WTC11 (cell line): ENCODE results near the gene ARPC2. TPM values are rescaled to one million over a fixed set of nuclear protein-coding genes. Genes with fewer than 3 reads are reported as not detected.
A peak's percentile ranks its signal among the peaks of the same experiment; 100 is the strongest.

Source experiments
- CTCF ChIP-seq: fragments of 200-600 bp; IDR thresholded peaks from 2 replicates; pipeline ENCODE4 v1.8.0; 2022; ENCODE audit warnings: antibody characterized with exemption
- ETV6 ChIP-seq: sonication (generic); formaldehyde crosslinking; IDR thresholded peaks from 2 replicates; pipeline ENCODE4 v1.8.1; 2022; ENCODE audit warnings: mild to moderate bottlenecking, missing genetic modification reagents
- FOXJ3 ChIP-seq: sonication (generic); formaldehyde crosslinking; IDR thresholded peaks from 2 replicates; pipeline ENCODE4 v1.9.0; 2021; ENCODE audit warnings: missing genetic modification reagents, mild to moderate bottlenecking, borderline replicate concordance
- FOXP4 ChIP-seq: sonication (generic); formaldehyde crosslinking; IDR thresholded peaks from 2 replicates; pipeline ENCODE4 v1.8.0; 2022; ENCODE audit warnings: mild to moderate bottlenecking, missing genetic modification reagents
- GRHL2 ChIP-seq: fragments of 250-450 bp; sonication (Bioruptor Pico); IDR thresholded peaks from 2 replicates; pipeline ENCODE4 v1.8.0; 2022; ENCODE audit warnings: mild to moderate bottlenecking, moderate library complexity; ENCODE audit not compliant: insufficient replicate concordance, severe bottlenecking
- HMGXB4 ChIP-seq: sonication (generic); formaldehyde crosslinking; IDR thresholded peaks from 2 replicates; pipeline ENCODE4 v1.8.1; 2023; ENCODE audit warnings: mild to moderate bottlenecking, moderate library complexity, missing genetic modification reagents
- KAT7 ChIP-seq: sonication (generic); formaldehyde crosslinking; IDR thresholded peaks from 2 replicates; pipeline ENCODE4 v1.8.1; 2023; ENCODE audit warnings: missing genetic modification reagents, mild to moderate bottlenecking, borderline replicate concordance
- NFYB ChIP-seq: sonication (generic); formaldehyde crosslinking; conservative IDR thresholded peaks from 2 replicates; pipeline ENCODE4 v1.8.0; 2022; ENCODE audit warnings: low read depth, missing genetic modification reagents
- PRRX2 ChIP-seq: fragments of 250-450 bp; sonication (Bioruptor Pico); IDR thresholded peaks from 2 replicates; pipeline ENCODE4 v1.8.0; 2021; ENCODE audit warnings: mild to moderate bottlenecking
- RORB ChIP-seq: fragments of 250-450 bp; sonication (Bioruptor Pico); IDR thresholded peaks from 2 replicates; pipeline ENCODE4 v1.9.0; 2021; ENCODE audit warnings: mild to moderate bottlenecking
- ZNF121 ChIP-seq: sonication (generic); formaldehyde crosslinking; IDR thresholded peaks from 2 replicates; pipeline ENCODE4 v1.8.0; 2023; ENCODE audit warnings: missing genetic modification reagents
- ZNF138 ChIP-seq: sonication (generic); formaldehyde crosslinking; conservative IDR thresholded peaks from 2 replicates; pipeline ENCODE4 v1.8.1; 2022; ENCODE audit warnings: mild to moderate bottlenecking, moderate library complexity, missing genetic modification reagents
- ZNF423 ChIP-seq: fragments of 250-450 bp; sonication (Bioruptor Pico); IDR thresholded peaks from 2 replicates; pipeline ENCODE4 v2.1.2; 2022; ENCODE audit warnings: mild to moderate bottlenecking, moderate library complexity
- ZNF671 ChIP-seq: fragments of 250-450 bp; sonication (Bioruptor Pico); IDR thresholded peaks from 2 replicates; pipeline ENCODE4 v1.8.0; 2021; ENCODE audit warnings: mild to moderate bottlenecking
- total RNA-seq: library from RNA; stranded (reverse); gene quantifications from 3 replicates; pipeline ENCODE4 v1.2.3, GENCODE V29; 2021
- TF ChIP-seq, protein P1 (sequence below): sonication (generic); formaldehyde crosslinking; IDR thresholded peaks from 2 replicates; pipeline ENCODE4 v1.8.0; 2022; ENCODE audit warnings: mild to moderate bottlenecking, missing genetic modification reagents
- TF ChIP-seq, protein P2 (sequence below): sonication (generic); formaldehyde crosslinking; IDR thresholded peaks from 2 replicates; pipeline ENCODE4 v1.8.1; 2023; ENCODE audit warnings: mild to moderate bottlenecking, missing genetic modification reagents
- TF ChIP-seq, protein P3 (sequence below): sonication (generic); formaldehyde crosslinking; IDR thresholded peaks from 2 replicates; pipeline ENCODE4 v1.8.1; 2023; ENCODE audit warnings: mild to moderate bottlenecking, missing genetic modification reagents, moderate library complexity
- TF ChIP-seq, protein P4 (sequence below): sonication (generic); formaldehyde crosslinking; IDR thresholded peaks from 2 replicates; pipeline ENCODE4 v1.8.0; 2023; ENCODE audit warnings: mild to moderate bottlenecking, missing genetic modification reagents

Gene ARPC2
- total RNA-seq, 1 experiment from 2014 or later: 184 TPM

GRCh38 chr2:218269900-218270720 lies 53.1 kb downstream of the ARPC2 start, which contains the start of the genes AAMP and PNKD (continued):
- no peak for TF ChIP-seq FOXJ3 (CRISPR knock-in tag)
- TF ChIP-seq KAT7: 0 out of 2 replicates have a peak, but pooled peaks have one; percentile 8
- TF ChIP-seq ZNF121 (CRISPR knock-in tag): no peak
- TF ChIP-seq CTCF: no peak
- no peak for TF ChIP-seq GRHL2 (CRISPR knock-in tag)
- TF ChIP-seq, protein P1, sequence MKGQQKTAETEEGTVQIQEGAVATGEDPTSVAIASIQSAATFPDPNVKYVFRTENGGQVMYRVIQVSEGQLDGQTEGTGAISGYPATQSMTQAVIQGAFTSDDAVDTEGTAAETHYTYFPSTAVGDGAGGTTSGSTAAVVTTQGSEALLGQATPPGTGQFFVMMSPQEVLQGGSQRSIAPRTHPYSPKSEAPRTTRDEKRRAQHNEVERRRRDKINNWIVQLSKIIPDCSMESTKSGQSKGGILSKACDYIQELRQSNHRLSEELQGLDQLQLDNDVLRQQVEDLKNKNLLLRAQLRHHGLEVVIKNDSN: peak; percentile 62; the same call in 1 of the 2 replicates
- no peak for TF ChIP-seq ZNF423 (CRISPR knock-in tag)
- no peak for TF ChIP-seq ZNF671 (CRISPR knock-in tag)
- TF ChIP-seq, protein P2, sequence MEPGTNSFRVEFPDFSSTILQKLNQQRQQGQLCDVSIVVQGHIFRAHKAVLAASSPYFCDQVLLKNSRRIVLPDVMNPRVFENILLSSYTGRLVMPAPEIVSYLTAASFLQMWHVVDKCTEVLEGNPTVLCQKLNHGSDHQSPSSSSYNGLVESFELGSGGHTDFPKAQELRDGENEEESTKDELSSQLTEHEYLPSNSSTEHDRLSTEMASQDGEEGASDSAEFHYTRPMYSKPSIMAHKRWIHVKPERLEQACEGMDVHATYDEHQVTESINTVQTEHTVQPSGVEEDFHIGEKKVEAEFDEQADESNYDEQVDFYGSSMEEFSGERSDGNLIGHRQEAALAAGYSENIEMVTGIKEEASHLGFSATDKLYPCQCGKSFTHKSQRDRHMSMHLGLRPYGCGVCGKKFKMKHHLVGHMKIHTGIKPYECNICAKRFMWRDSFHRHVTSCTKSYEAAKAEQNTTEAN (CRISPR knock-in tag): no peak
- no peak; the same call in 1 of the 2 replicates for TF ChIP-seq HMGXB4 (CRISPR knock-in tag)
- no peak for TF ChIP-seq FOXP4 (CRISPR knock-in tag)
- TF ChIP-seq, protein P3, sequence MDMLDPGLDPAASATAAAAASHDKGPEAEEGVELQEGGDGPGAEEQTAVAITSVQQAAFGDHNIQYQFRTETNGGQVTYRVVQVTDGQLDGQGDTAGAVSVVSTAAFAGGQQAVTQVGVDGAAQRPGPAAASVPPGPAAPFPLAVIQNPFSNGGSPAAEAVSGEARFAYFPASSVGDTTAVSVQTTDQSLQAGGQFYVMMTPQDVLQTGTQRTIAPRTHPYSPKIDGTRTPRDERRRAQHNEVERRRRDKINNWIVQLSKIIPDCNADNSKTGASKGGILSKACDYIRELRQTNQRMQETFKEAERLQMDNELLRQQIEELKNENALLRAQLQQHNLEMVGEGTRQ: peak; percentile 78
- TF ChIP-seq PRRX2 (CRISPR knock-in tag): no peak
- no peak for TF ChIP-seq ZNF138 (CRISPR knock-in tag)
- no peak for TF ChIP-seq ETV6 (CRISPR knock-in tag)
- no peak for TF ChIP-seq RORB
- peak; percentile 95 for TF ChIP-seq NFYB (CRISPR knock-in tag)
- TF ChIP-seq, protein P4, sequence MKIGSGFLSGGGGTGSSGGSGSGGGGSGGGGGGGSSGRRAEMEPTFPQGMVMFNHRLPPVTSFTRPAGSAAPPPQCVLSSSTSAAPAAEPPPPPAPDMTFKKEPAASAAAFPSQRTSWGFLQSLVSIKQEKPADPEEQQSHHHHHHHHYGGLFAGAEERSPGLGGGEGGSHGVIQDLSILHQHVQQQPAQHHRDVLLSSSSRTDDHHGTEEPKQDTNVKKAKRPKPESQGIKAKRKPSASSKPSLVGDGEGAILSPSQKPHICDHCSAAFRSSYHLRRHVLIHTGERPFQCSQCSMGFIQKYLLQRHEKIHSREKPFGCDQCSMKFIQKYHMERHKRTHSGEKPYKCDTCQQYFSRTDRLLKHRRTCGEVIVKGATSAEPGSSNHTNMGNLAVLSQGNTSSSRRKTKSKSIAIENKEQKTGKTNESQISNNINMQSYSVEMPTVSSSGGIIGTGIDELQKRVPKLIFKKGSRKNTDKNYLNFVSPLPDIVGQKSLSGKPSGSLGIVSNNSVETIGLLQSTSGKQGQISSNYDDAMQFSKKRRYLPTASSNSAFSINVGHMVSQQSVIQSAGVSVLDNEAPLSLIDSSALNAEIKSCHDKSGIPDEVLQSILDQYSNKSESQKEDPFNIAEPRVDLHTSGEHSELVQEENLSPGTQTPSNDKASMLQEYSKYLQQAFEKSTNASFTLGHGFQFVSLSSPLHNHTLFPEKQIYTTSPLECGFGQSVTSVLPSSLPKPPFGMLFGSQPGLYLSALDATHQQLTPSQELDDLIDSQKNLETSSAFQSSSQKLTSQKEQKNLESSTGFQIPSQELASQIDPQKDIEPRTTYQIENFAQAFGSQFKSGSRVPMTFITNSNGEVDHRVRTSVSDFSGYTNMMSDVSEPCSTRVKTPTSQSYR (CRISPR knock-in tag): 0 out of 2 replicates have a peak, but pooled peaks have one; percentile 1
- TF ChIP-seq, all 79 proteins: peak for 10
